GM21619 (cell line): ENCODE results near the gene ESRP2.

Experiments used
- ATAC-seq: cut with Tn5 transposase; IDR thresholded peaks from one replicate; pipeline ENCODE4 v1.9.1; 2021; ENCODE audit not compliant: unreplicated experiment

ESRP2 gene

DNA sequence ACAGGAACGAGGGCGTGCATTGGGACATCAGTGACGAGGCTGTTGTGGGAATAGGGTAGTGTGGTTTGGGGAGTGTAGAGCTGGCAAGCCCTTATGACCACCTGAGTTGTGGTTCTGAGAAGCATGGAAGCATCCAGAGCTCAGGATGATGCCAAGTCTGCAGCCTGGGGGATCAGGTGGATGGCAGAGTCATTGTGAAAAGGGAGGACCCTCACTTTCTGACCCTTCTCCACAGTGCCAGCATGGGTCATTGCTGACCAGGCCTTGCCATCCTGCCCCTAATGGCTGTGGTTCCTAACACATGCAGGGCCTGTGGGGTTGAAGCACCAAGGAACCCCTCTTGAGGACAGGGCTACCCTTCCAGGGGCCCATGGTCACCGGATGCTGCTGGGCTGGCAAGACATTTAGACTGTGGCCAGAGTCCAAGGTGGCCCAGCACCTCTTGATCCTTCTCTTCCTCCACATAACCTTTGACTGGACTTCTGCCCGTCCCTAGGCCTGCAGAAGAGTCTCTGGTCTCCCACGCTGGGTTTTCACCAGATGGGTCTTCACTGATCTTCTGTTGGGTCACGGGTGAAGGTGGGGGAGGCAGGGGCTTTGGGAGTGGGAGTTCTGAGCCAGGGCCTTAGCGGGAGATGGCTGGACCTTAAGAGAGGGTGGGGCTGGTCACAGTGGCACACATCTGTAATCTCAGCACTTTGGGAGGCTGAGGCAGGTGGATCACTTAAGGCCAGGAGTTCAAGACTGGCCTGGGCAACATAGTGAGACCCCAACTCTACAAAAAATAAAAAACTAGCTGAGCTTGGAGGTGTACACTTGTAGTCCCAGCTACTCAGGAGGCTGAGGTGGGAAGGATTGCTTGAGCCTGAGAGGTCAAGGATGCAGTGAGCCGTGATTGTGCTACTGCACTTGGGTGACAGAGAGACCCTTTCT is 7.3 kb upstream of the ESRP2 start:
- ATAC-seq, result no peak

DNA sequence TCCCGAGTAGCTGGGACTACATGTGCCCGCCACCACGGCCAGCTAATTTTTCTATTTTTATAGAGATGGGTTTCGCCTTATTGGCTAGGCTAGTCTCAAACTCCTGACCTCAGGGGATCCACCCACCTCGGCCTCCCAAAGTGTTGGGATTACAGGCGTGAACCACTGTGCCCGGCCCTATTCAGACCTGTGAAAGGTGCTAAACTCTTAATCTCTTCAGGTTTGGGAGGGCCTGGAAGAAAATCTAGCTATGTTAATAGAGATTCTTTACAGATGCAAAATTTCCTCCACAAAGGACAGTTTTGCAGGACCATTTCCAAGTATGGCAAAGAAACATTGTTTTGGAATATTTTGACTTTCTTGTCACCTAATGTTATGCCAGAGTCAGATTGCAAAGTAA is 6.2 kb upstream of the ESRP2 start:
- no peak for ATAC-seq

DNA sequence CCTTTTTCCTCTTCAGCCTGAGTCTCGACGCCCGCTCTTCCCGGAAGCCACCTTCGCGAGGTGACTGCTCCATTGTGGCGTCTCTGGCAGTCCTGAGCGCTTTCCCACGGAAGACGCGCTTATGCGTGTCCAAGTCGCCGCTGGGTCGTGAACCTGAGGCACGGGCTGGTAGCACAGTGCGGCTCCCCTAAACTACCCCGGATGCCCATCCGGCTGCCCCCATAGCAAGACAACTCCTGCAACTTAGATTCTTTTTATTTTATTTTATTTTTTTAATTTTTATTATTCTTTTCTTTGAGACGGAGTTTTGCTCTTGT is 2.1 kb upstream of the ESRP2 start:
- peak; percentile 21 for ATAC-seq

DNA sequence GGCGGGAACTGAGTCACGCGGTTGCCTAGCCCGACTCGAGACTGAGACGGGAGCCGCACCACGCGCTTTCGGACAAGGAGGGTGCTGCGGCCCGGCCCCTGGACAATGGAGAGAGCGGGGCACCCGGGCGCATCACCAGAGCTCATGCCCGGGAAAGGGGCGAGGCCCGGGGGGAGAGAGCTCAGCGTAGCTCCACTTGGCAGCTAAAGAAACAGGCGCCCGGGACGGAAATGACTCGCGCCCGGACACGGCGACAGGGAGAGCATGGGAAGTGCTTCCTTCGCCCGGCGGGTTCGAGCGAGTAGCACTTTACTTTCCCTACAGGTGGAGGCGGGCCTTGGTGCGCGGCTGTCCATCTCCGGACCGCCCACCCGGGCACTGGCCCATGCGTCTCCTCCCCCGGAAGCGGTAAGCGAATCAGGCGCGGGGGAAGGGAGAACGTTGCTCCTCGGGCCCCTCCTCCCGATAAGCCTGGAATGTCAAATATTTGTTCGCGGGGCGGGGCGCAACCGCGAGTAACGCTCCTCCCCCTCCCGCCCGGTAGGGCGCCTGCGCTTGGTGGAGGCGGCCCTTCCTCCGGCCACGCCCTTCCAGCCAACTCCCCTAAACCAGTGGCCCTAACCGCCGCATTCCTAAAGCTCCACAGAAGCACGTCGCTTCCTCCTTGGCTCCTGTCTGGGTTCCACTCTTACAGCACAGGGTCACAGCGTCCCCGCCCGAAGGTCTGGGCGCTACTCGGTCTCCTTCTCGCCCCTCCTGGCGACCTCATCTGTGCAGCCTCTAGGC is 1.5 kb upstream of the ESRP2 start:
- ATAC-seq, result peak; percentile 81

GRCh38 chr16:68236826-68237242 is 907 bp upstream of the ESRP2 start:
- no peak for ATAC-seq

DNA sequence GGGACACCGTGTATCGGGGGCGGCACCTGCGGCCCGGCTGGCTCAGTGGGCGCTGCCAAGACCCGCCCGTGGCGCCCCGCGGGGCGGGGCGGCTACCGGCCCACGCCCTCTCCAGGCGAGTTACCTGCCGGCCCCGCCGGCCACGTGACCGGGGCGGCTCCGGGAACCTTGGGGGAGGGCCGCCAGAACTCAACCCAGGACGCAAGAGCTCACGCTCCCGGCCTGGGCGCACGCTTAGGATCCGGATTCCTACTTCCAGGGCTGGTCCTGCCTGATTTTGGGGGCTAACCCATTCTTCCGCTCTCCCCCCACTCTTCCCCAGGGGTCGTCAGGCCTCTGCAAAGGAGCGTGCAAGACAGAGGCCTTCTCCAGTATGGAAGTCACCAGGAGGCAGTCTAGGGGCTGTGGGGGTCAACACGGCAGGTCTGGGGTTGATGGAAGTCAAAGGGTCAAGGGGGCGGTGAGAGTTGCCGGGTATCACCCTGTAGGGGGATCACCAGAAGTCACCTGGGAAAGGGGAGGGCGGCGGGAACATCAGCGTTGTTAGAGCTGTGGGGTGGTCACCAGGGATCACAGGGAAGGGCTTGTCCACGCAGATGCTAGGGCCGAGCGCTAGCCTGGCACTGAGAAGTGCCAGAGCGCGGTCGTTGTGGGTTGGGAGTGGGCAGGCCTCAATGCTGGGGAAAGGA is 354 bp upstream of the ESRP2 start:
- no peak for ATAC-seq

DNA sequence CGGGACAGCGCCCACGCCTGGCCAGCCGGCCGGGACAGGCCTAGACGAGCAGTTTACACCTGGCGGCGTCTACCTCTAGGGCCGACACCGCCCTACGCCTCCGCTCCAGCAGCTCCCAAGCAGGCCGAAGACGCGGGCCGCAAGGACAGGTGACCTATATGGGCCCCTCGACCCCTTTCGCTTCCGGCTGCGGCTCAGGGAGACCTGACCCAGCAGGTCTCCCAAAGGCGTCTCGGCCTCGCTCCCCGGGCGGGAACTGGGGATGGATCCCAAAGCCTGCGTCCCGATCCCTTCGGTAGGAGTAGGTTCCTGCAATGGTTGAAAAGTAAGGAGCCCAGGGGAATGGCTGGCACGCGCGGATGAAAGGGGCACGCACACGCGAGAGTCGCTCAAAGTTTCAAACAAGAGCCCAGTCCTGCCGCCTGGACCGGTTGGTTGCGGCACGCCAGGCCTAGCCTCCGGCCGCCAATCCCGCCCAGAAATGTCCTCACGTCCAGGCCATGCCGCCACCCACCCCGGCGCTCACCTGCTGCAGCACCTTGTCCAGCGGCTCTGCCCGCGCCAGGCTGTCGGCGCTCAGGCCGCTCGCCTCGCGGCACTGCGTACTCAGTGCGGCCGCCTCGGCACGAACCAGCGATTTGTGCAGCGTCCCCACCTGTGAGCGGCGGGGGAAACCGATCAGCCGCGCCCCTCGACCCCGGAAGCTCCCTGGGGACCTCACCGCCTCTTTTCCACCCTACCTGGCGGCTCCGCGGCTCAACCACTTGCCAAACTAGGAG is 630 bp downstream of the ESRP2 start:
- ATAC-seq, result no peak

- no peak for ATAC-seq
These were observed 1.5 kb downstream of the ESRP2 start for GRCh38 chr16:68234188-68235107.

GRCh38 chr16:68233835-68234187 is 2.1 kb downstream of the ESRP2 start:
- ATAC-seq, result no peak

GRCh38 chr16:68233085-68233834 is 2.7 kb downstream of the ESRP2 start:
- ATAC-seq, result no peak

- no peak for ATAC-seq
These were observed 3.6 kb downstream of the ESRP2 start for GRCh38 chr16:68232335-68232734.

GRCh38 chr16:68231384-68232136 is 4.4 kb downstream of the ESRP2 start:
- no peak for ATAC-seq

- no peak for ATAC-seq
These were observed 5.0 kb downstream of the ESRP2 start for GRCh38 chr16:68230956-68231355.

GRCh38 chr16:68230176-68230571 is 5.8 kb downstream of the ESRP2 start:
- ATAC-seq, result no peak

DNA sequence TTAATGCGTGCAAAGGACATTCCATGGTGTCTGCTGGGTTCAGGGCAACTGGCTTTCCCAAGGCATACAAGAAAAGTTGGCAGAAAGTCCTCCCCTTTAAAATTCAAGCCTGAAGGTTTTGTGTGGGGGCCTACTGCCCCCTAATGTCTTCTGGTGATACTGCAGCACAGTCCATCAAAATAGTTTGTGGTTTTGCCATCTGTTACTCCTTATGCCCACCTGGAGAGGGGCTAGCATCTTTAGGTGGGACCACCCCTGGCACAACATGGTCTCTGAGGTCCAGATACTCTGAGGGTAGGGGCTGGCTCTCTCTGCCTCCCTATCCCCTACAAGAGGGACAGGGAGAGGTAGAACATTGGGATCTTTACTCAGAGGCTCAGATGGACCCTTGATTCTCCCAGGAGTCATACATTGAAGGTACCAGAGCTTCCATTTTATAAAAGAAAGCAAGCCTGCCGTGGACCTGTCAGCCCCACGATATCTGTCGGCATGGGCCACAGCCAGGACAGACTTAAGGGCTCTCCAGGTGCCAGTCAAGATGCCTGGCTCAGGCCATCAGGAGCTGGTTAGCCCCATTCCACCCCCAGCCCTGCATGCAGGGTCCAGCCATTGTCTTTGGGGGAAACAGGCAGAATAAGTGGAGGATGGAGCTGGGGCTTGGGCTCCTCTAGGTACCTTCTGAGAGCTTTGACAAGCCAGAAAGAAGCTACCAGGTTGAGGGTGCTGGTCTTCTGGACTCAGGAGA is 6.3 kb downstream of the ESRP2 start:
- ATAC-seq, result no peak

- ATAC-seq, result no peak
These were observed 7.3 kb downstream of the ESRP2 start for GRCh38 chr16:68228652-68229051.

DNA sequence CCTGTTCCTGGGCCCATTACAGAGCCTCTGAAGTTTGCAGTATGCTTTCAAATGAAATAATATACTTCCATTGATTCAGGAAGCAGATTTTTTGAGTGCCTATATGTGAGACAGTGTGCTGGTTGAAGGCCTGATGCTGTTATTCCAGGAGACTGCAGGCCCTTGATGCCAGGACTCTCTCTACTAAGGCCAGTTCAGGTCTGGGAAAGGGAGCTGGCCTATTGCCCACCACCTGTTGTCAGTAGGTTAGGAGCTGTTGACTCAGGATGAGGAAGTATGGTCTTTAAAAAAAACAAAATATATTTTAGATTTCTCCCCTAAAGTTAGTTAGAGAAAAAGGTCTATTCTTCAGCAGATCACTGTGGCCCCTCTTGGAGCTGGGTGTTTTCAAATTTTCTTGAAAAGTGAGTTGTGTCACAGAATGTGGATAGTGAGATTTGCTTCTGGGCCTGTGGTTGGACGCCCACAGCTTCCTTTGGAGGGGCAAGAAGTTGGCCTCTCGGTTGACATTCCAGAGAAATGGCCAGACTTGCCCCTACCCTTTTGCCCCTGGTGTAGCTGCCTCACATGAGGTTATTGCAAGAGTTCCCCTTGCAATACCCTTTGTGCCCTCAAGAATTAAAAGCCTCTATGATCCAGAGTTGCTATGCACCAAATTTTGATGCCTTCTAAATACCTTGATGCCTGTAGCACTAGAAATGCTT is 7.9 kb downstream of the ESRP2 start:
- no peak for ATAC-seq
